NCI-H345 treated with DMSO at 0.1 percent for 48 hours (cell line): Measurements from ENCODE around the gene RPS5.

Experiments used
- DNase-seq: peaks from one replicate; lab custom pipeline; 2025; ENCODE audit not compliant: unreplicated experiment; lab: John Stamatoyannopoulos, UW

Gene RPS5

DNA sequence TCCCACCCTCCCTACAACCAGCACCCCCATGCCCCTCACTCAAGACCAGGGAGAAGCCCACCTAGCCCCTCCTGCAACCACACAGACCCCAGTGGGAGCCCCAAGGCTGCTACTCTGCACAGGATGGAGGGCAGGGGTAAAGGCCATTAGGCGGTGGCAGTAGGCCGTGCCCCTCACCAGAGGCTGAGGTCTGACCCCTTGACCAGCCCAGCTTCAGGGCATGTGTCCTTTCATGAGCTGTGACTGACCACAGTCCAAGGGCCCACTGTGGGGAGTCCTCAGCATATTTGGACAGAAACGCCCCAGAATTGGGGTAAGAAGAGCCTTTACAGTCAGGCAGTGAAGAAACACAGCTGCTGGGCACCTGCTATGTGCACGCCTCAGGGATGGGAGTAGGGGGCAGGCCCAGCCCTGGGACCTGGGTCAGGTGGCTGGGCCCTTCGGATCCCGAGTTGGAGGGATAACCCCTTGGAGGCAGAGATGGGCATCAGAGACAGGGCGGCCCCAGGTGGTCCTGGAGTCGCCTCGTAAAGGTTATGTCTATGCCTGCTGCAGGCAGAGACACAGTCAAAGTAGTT lies 1.7 kb upstream of the RPS5 start:
- no peak for DNase-seq

DNA sequence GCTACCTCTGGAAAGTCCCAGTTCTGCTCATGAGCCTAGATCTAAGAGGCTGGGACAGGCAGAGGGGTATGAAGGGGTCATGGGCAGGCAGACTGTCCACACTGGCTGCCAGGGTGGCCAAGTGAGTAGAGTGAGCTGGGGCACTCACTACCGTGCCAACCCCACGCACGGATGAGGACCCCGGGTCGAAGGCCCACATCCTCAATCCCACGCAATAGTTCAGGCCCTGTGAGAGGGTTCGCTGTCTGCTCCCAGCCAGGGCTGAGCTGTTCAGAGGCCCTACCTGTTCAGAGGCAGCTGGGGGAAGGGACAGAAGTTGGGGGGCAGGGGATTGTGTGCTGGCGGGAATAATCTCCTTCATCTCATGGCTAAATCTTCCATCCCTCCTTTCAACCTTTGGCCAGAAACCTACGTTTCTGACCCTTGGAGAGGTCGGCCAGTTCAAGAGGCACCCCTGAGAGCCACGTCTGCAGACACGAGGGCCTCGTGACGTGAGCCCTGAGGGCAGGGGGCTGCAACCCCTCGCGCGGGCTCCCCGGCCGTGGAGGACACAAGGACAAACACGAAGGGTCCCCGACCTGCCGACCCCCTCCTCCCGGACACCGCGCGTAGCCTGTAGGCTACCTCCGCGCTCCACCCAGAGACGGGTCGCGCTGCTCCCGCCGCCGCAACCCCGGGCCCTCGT lies 1.0 kb upstream of the RPS5 start:
- no peak for DNase-seq

DNA sequence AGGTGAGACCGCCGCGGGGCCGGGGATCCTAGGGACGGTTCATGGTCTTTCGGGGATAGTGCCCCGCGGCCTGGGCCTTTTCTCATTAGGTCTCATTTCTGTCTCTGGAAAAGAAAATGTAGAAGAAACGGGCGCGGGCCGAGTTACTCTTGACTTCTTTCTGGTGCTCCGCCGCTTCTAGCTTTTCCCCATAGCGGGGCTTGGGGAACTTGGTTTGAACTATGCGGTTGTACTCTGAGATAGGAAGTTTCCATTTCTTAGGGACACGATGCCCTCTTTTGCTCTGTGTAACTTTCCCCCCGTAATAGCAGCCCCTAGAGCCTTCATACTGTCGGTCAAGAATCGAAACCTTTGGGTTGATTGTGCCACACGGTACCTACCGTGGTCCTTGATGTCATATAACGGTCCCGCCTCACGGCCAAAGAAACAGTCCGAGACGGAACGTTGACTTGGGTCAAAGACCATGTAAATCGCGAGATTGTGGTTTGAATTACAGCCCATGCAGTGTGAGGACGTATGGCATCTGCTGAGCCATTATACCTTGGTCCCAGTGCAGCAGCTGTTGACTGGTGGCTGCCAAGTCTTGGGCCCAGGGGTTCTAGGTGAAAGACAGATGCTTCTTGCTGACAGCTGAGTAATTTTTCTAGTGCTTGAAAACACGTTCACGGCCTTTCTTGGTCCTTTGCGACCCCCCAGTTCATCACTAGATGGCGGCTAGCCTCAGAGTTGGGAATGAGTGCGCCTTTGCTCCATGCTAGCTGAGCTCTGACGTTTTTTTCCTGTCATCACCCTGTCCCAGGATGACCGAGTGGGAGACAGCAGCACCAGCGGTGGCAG lies 487 bp downstream of the RPS5 start:
- DNase-seq: no peak

DNA sequence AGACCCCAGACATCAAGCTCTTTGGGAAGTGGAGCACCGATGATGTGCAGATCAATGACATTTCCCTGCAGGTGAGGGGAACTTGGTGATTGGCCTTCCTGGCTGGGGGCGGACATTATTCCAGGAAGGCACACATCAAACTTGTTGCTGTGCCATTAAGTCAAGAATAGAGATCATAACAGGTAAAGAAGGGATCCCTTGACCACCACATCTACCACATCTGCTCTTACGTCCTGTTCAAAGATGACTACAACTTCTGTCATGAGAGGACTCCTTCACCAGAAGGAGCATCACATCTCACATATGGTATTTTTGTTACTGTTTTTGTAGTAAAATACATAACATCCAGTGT lies 1.1 kb downstream of the RPS5 start:
- no peak for DNase-seq

DNA sequence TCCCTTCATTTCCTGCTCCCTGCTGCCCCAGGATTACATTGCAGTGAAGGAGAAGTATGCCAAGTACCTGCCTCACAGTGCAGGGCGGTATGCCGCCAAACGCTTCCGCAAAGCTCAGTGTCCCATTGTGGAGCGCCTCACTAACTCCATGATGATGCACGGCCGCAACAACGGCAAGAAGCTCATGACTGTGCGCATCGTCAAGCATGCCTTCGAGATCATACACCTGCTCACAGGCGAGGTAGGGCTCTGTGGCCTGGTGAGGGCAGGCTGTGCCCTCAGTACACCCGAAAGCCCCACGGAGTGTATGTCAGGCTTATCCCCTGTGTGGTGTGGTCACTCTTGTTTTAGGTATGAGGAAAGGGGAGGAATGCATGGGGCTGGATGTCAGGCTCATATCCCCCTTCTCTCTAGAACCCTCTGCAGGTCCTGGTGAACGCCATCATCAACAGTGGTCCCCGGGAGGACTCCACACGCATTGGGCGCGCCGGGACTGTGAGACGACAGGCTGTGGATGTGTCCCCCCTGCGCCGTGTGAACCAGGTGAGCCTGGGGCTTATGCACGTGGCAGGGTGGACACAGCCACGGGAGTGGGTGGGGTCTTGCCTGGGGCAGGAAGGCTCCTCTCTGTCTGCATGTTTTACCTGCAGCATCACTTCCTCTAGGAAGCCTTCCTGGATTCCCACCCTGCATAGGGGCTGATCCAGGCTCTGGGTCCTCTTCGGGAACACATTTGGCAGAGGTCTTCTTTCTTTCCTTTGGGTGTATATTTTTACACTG lies 6.1 kb downstream of the RPS5 start:
- no peak for DNase-seq

DNA sequence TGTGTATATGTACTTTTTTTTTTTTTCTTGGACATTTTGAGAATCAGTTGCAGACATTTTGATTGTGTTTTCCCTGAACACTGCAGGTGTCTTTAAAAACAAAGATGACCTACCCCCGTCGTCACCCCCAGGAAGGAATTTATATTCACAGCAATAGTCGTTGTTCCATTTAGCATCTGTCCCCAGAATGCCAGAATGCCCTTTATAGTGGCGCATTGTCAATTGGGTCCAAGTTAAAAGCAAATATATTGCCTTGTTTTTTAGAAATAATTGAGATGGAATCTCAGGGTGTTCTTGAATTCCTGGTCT lies 6.6 kb downstream of the RPS5 start:
- no peak for DNase-seq

DNA sequence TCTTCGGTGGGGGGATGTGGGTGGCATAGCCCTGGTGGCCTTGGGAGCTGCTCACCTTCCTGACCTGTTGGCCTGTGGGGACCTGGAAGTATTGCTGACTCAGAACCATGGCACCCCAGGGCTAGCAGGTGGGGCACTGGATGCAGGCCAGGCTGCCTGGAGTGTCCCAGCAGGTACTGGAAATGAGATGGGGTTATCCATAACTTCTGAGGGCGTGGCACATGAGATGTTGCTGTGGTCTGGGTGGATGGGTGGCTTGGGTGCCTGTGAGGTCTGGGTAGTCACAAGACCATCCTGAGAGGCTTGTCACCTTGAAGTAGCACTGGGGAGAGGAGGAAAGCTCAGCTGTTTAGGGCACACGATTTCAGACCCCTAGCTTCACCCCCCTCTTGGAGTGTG lies 7.8 kb downstream of the RPS5 start:
- DNase-seq: no peak

DNA sequence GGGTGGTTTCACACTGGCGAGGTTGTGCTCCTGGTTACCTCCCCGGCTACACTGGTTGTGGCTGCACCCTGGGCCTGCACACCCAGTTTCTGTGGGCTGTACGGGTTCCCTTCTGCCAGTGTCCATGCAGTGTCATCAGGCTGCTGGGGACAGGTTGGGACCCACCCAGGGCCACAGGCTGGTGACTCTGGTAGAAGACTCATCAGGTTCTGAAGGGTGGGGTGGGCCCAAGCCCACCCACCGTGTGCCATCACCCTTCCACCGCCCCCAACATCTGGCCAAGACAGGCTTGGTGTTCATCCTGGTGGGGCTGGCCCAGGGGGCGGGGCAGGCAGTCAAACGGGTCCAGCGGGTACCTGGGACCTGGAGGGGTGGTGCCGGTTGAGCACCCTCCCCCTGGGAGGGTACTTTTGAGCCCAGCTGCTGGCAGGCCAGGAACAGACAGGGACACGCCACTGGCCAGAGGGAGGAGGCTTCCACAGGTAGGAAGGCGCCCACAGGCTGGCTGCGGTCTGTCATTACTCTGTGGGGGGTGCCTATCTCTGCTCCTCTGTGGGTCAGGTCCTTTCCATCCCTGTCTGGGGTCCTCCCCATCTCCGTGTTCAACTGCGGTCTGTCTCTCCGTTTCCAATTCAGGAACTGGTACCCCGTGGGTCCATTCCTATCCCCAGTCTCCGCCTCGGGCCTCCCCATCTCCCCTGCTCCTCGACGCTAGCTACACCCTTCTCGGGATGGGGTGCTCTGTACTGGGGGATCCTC lies 8.3 kb downstream of the RPS5 start, which contains the start of gene RNF225:
RNF225 (plus strand) TSS at position 437 of the 759 bp plus-strand sequence. CDS start 434 bp downstream, outside the sequence.
- DNase-seq: no peak

DNA sequence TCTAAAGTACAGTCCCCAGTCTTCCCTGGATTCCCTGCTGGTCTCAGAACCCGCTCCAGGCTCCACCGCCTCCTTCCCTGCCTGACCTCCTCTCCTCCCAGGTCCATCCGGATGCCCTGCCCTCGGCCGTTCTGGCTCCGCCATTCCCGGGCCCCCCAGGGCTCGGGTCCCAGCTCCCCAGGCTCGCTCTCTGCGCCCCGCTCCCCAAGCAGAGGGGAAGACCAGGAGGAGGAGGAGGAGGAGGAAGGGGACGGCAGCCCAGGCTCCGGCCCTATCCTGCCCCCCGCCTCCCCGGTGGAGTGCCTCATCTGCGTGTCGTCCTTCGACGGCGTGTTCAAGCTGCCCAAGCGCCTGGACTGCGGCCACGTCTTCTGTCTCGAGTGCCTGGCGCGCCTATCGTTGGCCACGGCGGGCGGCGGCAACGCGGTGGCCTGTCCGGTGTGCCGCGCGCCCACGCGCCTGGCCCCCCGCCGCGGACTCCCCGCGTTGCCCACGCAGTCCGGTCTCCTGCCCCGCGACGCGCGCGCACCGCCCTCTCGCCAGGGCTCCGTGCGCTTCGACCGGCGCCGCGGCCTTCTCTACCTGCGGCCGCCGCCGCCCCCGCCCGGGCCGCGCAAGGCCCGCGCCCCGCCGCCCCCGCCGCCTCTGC lies 9.0 kb downstream of the RPS5 start:
- no peak for DNase-seq

DNA sequence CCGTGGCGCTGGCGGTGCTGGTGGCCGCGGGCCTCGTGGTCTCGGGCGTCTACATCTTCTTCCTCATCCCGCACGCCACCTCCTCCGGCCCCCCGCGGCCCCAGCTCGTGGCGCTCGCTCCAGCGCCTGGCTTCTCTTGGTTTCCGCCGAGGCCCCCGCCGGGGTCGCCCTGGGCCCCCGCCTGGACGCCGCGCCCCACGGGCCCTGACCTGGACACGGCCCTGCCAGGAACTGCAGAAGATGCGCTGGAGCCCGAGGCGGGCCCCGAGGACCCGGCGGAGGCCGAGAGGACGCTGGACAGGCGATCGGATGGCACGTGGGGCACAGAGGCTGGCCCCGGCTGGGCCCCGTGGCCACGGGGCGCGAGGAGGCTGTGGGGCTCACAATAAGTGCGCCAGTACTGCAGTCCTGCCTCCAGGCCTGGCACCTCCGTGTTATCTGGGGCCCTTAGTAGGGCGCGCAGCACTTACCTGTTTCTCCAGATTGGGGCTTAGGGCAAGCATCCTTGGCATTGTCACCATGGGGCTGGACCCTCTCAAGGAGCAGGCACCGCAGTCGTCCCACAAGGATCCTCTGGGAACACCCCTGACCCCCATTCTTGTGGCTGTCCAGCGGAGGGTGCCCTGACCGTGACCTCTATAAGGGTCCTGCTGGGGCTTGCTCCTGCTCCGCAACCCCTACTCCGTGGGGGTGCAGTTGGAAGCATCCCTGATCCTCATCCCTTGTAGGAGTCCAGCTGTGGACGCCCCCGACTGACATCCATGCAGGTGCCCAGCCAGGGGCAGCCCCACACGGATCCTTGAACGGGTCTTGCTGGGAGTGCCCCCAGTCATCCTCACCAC lies 9.8 kb downstream of the RPS5 start:
- no peak for DNase-seq

DNA sequence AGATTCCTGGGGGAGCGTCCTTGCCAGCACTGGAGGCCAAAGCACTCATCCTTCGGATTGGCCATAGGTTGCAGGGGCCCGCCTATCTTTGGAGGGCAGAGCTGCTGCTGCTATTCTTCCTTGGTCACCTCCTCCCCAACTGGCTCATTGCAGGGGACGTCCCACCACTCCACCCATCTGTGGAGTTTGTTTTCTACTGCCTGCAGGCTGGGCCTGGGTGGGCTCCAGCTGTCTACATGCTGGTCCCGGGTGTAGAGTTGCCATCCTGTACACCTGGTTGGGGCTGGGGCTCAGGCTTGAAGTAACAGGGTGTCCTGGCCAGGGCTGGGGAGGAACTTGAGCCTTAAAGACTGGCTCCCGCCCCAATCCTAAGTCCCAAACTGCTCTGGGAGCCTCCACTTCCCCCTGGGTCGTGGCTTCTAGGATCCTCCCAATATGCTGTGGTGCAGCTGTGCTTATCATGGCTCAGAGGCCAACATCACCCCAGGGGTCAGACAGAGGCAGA lies 10.5 kb downstream of the RPS5 start:
- DNase-seq: no peak

DNA sequence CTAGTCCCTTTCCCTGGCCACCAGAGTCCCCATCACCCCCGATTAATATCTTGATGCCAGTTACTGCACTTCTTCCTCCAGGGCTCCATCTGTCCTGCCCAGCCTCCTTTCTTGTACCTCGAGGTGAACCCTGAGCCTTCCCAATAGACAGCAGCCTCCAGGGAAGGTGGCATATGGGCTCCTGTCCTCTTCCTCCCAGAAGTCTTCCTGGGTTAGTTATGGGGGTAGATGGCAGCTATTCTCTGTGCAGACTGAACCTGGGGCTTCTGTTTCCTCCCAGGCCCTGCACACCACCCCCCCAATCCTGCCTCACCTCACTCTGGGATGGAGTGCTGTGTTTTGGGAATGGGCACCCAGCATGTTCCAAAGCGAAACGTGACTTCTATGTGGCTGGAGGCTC lies 11.0 kb downstream of the RPS5 start:
- DNase-seq: no peak

DNA sequence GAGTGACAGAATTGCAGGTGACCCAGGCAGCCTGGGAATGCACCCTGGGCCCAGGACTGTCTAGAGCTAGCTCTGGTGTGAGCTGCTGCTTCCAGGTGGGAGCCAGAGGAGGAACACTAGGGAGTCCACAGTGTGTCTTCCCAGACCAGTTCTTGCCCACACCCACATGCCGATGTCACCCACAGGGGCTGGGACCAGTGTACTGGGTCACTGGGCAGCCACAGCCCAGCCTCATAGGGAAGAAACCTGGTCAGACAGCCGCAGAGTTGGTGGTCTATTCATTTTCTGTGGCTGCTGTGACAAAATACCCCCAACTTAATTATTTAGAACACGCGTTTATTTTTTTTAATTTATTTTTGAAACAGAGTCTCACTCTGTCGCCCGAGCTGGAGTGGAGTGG lies 11.5 kb downstream of the RPS5 start:
- no peak for DNase-seq

DNA sequence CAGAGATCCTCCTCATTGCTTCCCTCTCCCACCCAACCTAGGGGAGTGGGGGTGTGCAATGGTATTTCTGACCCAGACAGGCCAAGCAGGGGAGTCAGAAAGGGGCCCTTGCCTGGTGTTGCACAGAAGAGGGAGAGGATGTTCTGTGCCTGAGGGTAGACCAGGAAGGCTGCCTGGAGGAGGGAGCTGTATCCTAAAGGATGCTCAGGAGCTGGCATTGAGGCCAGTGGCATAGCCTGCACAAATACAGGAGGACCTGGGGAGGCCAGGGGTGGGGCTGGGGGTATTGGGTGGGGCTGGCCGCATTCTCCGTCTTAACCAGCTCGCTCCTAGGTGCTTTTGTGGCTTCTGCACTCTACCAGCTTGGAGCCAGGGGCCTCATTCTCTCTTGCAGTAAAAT lies 12.8 kb downstream of the RPS5 start:
- DNase-seq: no peak

DNA sequence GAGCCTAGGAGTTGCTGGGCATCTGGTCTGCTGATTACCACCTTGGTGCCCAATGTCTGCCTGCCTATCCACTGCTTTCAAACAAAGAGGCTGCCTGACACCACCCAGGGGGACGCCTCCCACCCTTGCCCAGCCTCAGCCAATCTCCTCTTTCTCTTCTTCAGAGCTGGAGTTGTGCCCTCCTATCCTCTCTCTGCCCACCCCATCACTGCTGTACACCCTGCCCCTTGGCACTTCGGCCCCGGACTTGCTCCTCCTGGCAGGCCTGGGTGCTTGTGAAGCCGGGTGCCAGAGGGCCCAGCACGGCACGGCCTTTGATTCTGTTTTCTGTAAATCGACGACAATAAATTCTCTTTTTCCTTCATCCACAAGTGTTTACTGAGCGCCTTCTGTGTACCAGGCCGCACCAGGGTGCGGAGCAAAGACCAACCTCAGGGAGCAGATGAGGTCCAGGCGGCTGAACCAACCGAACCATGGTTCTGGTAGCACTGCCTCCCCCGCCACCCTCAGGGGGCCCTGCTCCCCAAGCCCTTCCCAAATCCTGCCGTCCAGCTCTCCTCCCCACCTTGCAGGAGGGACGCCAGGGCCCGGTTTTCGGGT lies 13.3 kb downstream of the RPS5 start:
- DNase-seq: peak; percentile 18

DNA sequence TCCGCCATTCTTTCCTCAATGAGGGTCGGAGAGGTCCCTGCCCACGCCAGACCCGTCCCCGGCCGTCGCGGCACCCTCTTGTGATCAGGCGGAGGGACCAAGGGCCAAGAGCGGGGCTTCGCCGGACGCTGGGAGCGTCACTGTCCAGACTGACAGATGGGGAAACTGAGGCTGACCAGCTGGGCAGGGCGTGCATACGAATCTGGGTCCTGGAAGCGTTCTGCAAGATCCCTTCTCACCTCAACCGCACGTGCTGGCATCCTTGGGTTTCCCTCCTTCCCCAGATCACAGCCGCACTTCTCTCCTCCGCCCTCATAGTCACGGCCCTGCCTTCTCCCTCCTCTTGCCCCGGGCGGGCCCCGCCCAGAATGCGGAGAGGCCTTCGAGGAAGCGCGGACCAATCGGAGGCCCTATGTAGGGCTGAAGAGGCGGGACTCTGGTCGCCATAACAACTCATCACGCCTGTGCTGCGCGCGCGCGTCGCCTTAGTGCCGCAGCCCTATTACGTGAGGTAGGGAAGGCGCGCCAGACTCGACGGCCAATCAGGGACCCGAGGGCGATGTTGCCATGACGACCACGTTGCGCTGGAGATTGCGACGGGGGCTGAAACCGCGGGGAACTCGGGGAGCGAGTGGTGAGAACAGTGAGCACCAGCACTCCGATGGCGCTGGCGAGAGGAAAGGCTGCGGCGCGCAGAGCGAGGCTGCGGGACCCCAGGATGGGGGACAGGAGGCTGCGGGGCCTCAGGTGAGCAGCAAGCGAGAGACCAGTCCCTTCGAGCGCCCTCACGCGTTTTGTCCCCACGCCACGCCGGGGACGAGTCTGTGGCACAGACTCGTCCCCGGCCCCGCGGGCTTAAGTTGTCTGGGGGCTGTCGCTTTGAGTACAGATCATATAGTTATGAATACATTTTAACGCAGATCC lies 14.1 kb downstream of the RPS5 start:
- DNase-seq: peak; percentile 94

DNA sequence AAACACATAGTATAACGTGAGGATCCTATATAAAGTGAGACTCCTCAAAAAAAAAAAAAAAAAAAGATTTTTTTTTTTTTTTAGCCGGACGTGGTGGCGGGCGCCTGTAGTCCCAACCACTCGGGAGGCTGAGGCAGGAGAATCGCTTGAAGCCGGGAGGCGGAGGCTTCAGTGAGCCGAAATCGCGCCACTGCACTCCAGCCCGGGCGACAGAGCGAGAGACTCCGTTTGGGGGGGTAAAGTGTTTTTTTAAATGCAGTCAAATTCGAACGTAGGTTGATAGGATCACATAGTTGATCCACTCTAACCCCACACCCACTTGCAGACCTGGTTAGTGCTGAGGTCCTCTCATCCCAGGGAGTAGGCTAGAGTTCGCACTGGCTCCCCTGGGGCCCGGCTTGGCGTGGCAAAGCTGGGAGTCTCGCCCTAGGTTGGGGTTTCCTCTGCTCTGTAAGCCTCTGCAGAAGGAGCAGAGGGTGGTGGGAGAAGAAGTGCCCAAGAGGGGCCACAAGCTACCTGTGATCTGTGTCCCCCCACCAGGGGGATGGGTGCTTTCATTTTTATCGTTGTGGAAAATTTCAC lies 14.9 kb downstream of the RPS5 start:
- DNase-seq: no peak
